WTC11 (cell line): Measurements from ENCODE around the gene PHF5A. TPM values are rescaled to one million over a fixed set of nuclear protein-coding genes. Genes with fewer than 3 reads are reported as not detected.
A peak's percentile ranks its signal among the peaks of the same experiment; 100 is the strongest.

ENCODE experiments used
- ATF1 ChIP-seq: sonication (generic); formaldehyde crosslinking; IDR thresholded peaks from 2 replicates; pipeline ENCODE4 v1.8.1; 2023; ENCODE audit warnings: mild to moderate bottlenecking, moderate library complexity, missing genetic modification reagents
- ATF6 ChIP-seq: sonication (generic); formaldehyde crosslinking; IDR thresholded peaks from 2 replicates; pipeline ENCODE4 v1.8.1; 2023; ENCODE audit warnings: mild to moderate bottlenecking, missing genetic modification reagents
- CREB1 ChIP-seq: sonication (generic); formaldehyde crosslinking; IDR thresholded peaks from 2 replicates; pipeline ENCODE4 v1.8.0; 2023; ENCODE audit warnings: mild to moderate bottlenecking, missing genetic modification reagents
- E2F5 ChIP-seq: sonication (generic); formaldehyde crosslinking; IDR thresholded peaks from 2 replicates; pipeline ENCODE4 v1.8.1; 2022; ENCODE audit warnings: mild to moderate bottlenecking, moderate library complexity, missing genetic modification reagents
- FOXP4 ChIP-seq: sonication (generic); formaldehyde crosslinking; IDR thresholded peaks from 2 replicates; pipeline ENCODE4 v1.8.0; 2022; ENCODE audit warnings: mild to moderate bottlenecking, missing genetic modification reagents
- HMGA2 ChIP-seq: fragments of 250-450 bp; sonication (Bioruptor Pico); IDR thresholded peaks from 2 replicates; pipeline ENCODE4 v1.4.0; 2021; ENCODE audit warnings: mild to moderate bottlenecking, moderate library complexity
- MLX ChIP-seq: sonication (generic); formaldehyde crosslinking; IDR thresholded peaks from 2 replicates; pipeline ENCODE4 v1.8.1; 2023; ENCODE audit warnings: mild to moderate bottlenecking, missing genetic modification reagents, moderate library complexity
- MXD4 ChIP-seq: fragments of 250-450 bp; sonication (Bioruptor Pico); IDR thresholded peaks from 2 replicates; pipeline ENCODE4 v1.8.0; 2021; ENCODE audit warnings: mild to moderate bottlenecking, moderate library complexity, borderline replicate concordance
- NR1H2 ChIP-seq: sonication (generic); formaldehyde crosslinking; IDR thresholded peaks from 2 replicates; pipeline ENCODE4 v1.9.0; 2021; ENCODE audit warnings: mild to moderate bottlenecking, moderate library complexity, missing genetic modification reagents
- OVOL2 ChIP-seq: fragments of 250-450 bp; sonication (Bioruptor Pico); IDR thresholded peaks from 2 replicates; pipeline ENCODE4 v1.9.0; 2021; ENCODE audit warnings: mild to moderate bottlenecking, borderline replicate concordance
- TCF7 ChIP-seq: sonication (generic); formaldehyde crosslinking; IDR thresholded peaks from 2 replicates; pipeline ENCODE4 v1.8.0; 2022; ENCODE audit warnings: mild to moderate bottlenecking, low read depth, missing genetic modification reagents, moderate library complexity
- USF2 ChIP-seq: sonication (generic); formaldehyde crosslinking; IDR thresholded peaks from 2 replicates; pipeline ENCODE4 v1.8.1; 2023; ENCODE audit warnings: mild to moderate bottlenecking, missing genetic modification reagents, moderate library complexity
- ZBTB21 ChIP-seq: sonication (generic); formaldehyde crosslinking; IDR thresholded peaks from 2 replicates; pipeline ENCODE4 v1.8.1; 2023; ENCODE audit warnings: mild to moderate bottlenecking, missing genetic modification reagents, borderline replicate concordance
- ZNF138 ChIP-seq: sonication (generic); formaldehyde crosslinking; conservative IDR thresholded peaks from 2 replicates; pipeline ENCODE4 v1.8.1; 2022; ENCODE audit warnings: mild to moderate bottlenecking, moderate library complexity, missing genetic modification reagents
- ZNF232 ChIP-seq: sonication (generic); formaldehyde crosslinking; IDR thresholded peaks from 2 replicates; pipeline ENCODE4 v1.8.0; 2022; ENCODE audit warnings: mild to moderate bottlenecking, missing genetic modification reagents
- ZNF263 ChIP-seq: sonication (generic); formaldehyde crosslinking; IDR thresholded peaks from 2 replicates; pipeline ENCODE4 v1.8.1; 2022; ENCODE audit warnings: low read depth, mild to moderate bottlenecking, moderate library complexity, missing genetic modification reagents
- ZNF317 ChIP-seq: sonication (generic); formaldehyde crosslinking; IDR thresholded peaks from 2 replicates; pipeline ENCODE4 v1.8.1; 2023; ENCODE audit warnings: low read depth, mild to moderate bottlenecking, moderate library complexity, missing genetic modification reagents, borderline replicate concordance
- ZNF425 ChIP-seq: fragments of 250-450 bp; sonication (Bioruptor Pico); conservative IDR thresholded peaks from 2 replicates; pipeline ENCODE4 v1.9.0; 2021; ENCODE audit warnings: mild to moderate bottlenecking
- ZSCAN18 ChIP-seq: fragments of 250-450 bp; sonication (Bioruptor Pico); IDR thresholded peaks from 2 replicates; pipeline ENCODE4 v2.1.2; 2022; ENCODE audit warnings: mild to moderate bottlenecking, moderate library complexity
- total RNA-seq: library from RNA; stranded (reverse); gene quantifications from 3 replicates; pipeline ENCODE4 v1.2.3, GENCODE V29; 2021

PHF5A gene
- total RNA-seq, 1 experiment from 2014 or later, result 93.1 TPM

GRCh38 chr22:41448189-41448808 lies 20.2 kb downstream of the PHF5A start (continued):
- TF ChIP-seq ZNF425, result no peak
- TF ChIP-seq MLX (CRISPR knock-in tag), result no peak
- TF ChIP-seq ATF1, result no peak
- TF ChIP-seq ZNF232 (CRISPR knock-in tag), result no peak
- no peak for TF ChIP-seq USF2 (CRISPR knock-in tag)
- TF ChIP-seq MXD4 (CRISPR knock-in tag), result no peak
- TF ChIP-seq ATF6 (CRISPR knock-in tag), result no peak
- no peak; the same call in 1 of the 2 replicates for TF ChIP-seq FOXP4
- TF ChIP-seq HMGA2 (CRISPR knock-in tag), result no peak
- no peak for TF ChIP-seq ZNF263 (CRISPR knock-in tag)
- no peak for TF ChIP-seq OVOL2 (CRISPR knock-in tag)
- TF ChIP-seq NR1H2 (CRISPR knock-in tag), result no peak
- TF ChIP-seq ZSCAN18 (CRISPR knock-in tag), result no peak
- no peak; the same call in 1 of the 2 replicates for TF ChIP-seq E2F5 (CRISPR knock-in tag)
- TF ChIP-seq CREB1 (CRISPR knock-in tag), result no peak
- TF ChIP-seq TCF7 (CRISPR knock-in tag), result no peak
- TF ChIP-seq ZNF317 (CRISPR knock-in tag), result peak; percentile 90
- peak; percentile 87; the same call in 1 of the 2 replicates for TF ChIP-seq ZBTB21
- TF ChIP-seq ZNF138, result no peak
